Measurements from ENCODE around the gene GMDS.

DNA sequence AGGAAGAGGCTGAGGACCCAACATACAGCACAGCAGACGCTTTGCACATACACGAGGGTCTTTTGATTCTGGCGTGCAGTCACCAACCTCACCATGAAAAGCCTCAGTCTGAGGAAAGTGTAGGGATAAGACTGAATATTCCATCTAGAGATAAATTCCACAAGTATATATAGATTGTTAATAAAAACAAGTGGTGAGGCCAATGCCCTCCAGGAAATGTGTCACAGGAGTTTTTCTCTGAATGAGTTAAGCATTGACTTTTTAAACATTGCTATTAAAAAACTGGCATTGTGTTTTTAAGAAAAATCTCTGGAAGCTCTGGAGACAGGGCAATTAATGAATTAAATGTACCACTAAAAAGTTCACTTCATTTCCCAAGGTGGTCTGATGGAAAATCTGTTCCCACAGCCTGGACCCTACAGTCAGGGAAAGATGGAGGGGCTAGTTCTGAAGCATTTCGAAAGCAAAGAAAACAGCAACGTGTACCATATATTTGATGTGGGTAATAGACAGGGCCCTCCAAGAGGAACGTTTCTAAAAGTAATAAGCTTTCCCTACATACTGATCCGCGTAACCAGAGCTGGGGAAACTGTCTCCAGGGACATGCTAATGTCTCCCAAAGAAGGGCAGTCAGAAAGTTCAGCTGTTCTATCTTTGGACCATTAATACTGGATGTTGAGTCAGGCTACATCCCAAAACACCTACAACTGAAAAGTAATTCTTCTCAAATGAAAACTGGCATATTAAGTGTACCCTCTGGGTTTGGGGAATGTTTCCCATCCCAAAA, 334.6 kb downstream of the GMDS start:
- no peak for TF ChIP-seq EZH2 (IDR thresholded peaks at IDR 0.05; ENCODE audit: borderline replicate concordance, low read depth, low read length, severe bottlenecking)
- no peak for TF ChIP-seq POLR2A (IDR thresholded peaks at IDR 0.05; ENCODE audit: low read depth, low read length)
- TF ChIP-seq CTCF (IDR thresholded peaks at IDR 0.05; ENCODE audit: extremely low read depth in 1 of 2, insufficient read depth in 1 of 2, low read depth in 1 of 2, low read length in 2 of 2) = no peak
- TF ChIP-seq POLR2AphosphoS5 (IDR thresholded peaks at IDR 0.05; ENCODE audit: insufficient read depth, low read depth, low read length) = no peak

Measured in endothelial cell of umbilical vein (primary cell).